Astrocyte of the cerebellum (primary cell): Measurements from ENCODE around the gene LSM12.

Source experiments
- DNase-seq: peaks from one replicate; pipeline ENCODE4 v3.0.0-alpha.2; 2011; ENCODE audit warnings: low read depth
- H3K4me3 ChIP-seq: 2 replicates; pipeline ENCODE4 v1.5.1; 2011; ENCODE audit warnings: mild to moderate bottlenecking, low read depth, low read length, moderate library complexity
- in situ Hi-C: cut with HindIII; loops from 2 replicates; pipeline ENCODE4 v1.10.0; 2017; ENCODE audit warnings: low sequenced_read_pairs
- TF ChIP-seq, protein P1 (sequence below): IDR thresholded peaks from 2 replicates; pipeline ENCODE4 v1.5.1; 2012; ENCODE audit warnings: low read length, low read depth, moderate library complexity, mild to moderate bottlenecking; ENCODE audit errors: missing control alignments

LSM12 gene

DNA sequence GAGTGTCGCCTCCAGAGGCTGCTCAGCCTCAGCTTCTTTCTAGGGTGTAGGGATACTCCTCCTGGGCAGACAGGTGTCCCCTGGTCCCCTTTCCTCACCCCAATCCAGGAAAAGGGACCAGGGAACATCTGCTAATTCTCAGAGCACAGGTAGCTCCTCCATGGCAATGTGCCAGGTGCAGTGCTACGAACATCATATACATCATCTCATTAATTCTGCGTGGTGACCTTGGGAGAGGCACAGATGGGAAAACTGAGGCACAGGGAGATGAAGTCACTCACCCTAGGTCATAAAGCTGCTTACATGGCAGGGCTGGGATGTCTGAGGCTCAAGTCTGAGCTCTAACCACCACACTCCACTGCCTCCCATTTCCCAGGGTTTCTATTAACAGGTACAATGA lies 45.3 kb upstream of the LSM12 start:
- TF ChIP-seq, protein P1, sequence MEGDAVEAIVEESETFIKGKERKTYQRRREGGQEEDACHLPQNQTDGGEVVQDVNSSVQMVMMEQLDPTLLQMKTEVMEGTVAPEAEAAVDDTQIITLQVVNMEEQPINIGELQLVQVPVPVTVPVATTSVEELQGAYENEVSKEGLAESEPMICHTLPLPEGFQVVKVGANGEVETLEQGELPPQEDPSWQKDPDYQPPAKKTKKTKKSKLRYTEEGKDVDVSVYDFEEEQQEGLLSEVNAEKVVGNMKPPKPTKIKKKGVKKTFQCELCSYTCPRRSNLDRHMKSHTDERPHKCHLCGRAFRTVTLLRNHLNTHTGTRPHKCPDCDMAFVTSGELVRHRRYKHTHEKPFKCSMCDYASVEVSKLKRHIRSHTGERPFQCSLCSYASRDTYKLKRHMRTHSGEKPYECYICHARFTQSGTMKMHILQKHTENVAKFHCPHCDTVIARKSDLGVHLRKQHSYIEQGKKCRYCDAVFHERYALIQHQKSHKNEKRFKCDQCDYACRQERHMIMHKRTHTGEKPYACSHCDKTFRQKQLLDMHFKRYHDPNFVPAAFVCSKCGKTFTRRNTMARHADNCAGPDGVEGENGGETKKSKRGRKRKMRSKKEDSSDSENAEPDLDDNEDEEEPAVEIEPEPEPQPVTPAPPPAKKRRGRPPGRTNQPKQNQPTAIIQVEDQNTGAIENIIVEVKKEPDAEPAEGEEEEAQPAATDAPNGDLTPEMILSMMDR = no peak
- in situ Hi-C loops = no loop called here
- no peak overlapping the region for H3K4me3 ChIP-seq
- DNase-seq = no peak

DNA sequence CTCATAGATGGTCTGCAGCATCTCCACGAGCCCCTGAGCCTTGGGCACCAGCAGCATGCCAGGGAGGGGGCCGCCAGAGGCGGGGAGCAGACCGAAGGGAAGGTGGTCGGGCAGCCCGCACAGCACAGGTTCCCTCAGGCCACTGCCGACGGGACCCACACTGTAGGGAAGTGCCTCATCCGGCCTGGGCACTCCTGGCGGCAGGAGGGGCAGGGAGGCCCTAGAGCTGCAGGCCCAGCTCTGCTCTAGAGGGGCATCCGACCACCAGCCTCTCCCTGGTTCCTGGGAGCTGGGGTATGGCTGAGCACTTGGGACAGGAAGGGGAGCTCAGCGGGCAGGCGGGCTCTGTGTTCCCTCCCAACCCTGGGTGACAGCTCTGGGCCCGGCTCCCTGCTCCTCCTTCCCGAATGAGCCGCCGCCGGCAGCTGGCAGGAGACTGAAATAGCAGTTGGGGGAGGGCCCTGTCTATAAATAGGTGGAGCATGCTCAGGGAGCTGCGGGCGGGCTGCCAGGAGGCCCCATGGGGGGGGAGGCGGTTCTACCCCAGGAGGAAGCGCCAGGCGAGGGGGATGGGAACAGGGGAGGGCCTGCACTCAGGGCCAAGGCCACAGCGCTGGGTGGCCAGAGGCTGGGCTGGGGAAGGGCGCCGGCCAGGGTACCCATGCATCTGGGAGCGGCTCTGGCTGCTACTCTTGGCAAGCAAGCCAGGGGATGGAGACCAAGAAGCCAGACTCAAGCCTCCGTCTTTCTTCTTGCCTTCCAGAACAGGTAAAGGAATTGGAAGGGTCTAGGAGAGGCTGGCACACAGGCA lies 44.6 kb upstream of the LSM12 start:
- H3K4me3 ChIP-seq = peak overlapping the region; percentile 28
- TF ChIP-seq, protein P1 = no peak
- in situ Hi-C loops = no loop called here

GRCh38 chr17:44110011-44110686 lies 43.7 kb upstream of the LSM12 start:
- H3K4me3 ChIP-seq = peak overlapping the region; percentile 28
- in situ Hi-C loops = no loop called here
- TF ChIP-seq, protein P1 = no peak
- DNase-seq = no peak

More for the DNA sequence above, 44.6 kb upstream of the LSM12 start:
- peak; percentile 55 for DNase-seq

GRCh38 chr17:44109312-44109630 lies 42.8 kb upstream of the LSM12 start:
- in situ Hi-C loops = no loop called here
- TF ChIP-seq, protein P1 = no peak
- no peak for DNase-seq
- no peak overlapping the region for H3K4me3 ChIP-seq

DNA sequence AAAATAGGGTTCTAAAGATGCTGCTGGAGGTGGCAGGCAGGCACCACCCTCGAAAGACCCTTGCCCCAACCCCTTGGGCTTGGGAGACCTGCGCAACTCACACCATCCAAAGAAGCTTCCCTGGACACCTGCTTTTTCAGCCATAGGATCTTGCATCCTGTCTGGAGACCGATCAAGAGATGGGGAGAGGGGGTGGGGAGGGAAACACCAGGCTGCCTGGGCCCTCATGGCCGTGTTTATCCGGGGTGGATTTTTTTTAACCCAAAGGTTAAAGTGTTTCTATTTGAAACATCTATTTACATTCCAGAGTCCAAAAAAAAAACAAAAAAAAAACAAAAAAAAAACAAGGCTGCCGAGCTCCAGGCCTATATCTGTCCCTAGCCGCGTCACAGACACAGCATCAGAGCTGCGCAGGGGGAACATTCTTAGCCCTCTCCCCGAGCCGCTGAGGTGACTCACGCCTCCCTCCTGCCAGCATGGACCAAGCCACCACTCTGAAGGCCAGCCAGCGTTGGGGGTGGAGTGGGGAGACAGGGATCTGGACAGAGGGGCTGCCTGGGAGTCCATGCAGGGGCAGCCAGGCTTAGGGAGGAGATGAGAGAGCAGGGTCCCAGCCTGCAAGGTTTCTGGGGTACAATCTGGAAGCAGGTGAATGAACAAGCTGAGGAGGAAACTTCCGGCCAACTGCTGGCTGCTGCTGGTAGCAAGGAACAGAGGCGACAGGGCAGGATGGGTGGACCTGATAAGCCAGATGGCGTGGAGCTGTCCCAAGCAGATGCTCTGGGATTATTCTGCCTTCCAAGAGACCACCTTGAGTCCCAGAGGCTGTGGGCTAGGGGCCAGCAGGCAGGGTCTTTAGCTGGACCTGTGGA lies 42.2 kb upstream of the LSM12 start:
- DNase-seq = peak; percentile 94
- H3K4me3 ChIP-seq = peak overlapping the region; percentile 2
- TF ChIP-seq, protein P1 = no peak
- in situ Hi-C loops = no loop called here

DNA sequence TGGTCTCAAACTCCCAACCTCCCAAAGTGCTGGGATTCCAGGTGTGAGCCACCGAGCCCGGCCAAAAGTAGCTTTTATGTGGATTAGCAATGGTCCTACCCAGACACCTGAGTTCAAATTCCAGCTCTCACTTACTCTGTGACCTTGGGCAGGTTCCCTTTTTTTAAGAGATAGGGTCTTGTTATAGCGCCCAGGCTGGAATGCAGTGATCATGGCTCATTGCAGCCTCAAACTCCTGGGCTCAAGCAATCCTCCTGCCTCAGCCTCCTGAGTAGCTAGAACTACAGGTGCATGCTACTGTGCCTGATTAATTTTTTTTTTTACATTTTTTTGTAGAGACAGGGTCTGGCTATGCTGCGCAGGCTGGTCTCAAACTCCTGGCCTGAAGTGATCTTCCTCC lies 40.3 kb upstream of the LSM12 start:
- in situ Hi-C loops = no loop called here
- TF ChIP-seq, protein P1 = no peak
- no peak for DNase-seq
- H3K4me3 ChIP-seq = no peak overlapping the region
